Activated naive CD4-positive, alpha-beta T cell treated with Interleukin-2 at 50 U/mL for 16 hours (primary cell): ENCODE measurements around the gene ANKS6.

Experiments
- DNase-seq: peaks from one replicate; pipeline ENCODE4 v3.0.0-alpha.2; 2020

The ANKS6 gene

GRCh38 chr9:98790842-98791607 lies 5.3 kb downstream of the ANKS6 start:
- DNase-seq = peak; percentile 66

- no peak for DNase-seq
Observed at GRCh38 chr9:98790134-98790841, 6.1 kb downstream of the ANKS6 start.

- DNase-seq = no peak
Observed at GRCh38 chr9:98789483-98790133, 6.7 kb downstream of the ANKS6 start.

- DNase-seq = no peak
Observed at GRCh38 chr9:98787766-98788335, 8.5 kb downstream of the ANKS6 start.

- DNase-seq = no peak
Observed at GRCh38 chr9:98786750-98787510, 9.4 kb downstream of the ANKS6 start.

- no peak for DNase-seq
Observed at GRCh38 chr9:98784831-98785806, 11.2 kb downstream of the ANKS6 start.

GRCh38 chr9:98783518-98784226 lies 12.7 kb downstream of the ANKS6 start:
- DNase-seq = no peak

GRCh38 chr9:98781588-98782383 lies 14.6 kb downstream of the ANKS6 start:
- no peak for DNase-seq

GRCh38 chr9:98780059-98780749 lies 16.2 kb downstream of the ANKS6 start:
- no peak for DNase-seq

- no peak for DNase-seq
Observed at GRCh38 chr9:98778711-98779530, 17.4 kb downstream of the ANKS6 start.

GRCh38 chr9:98778251-98778650 lies 18.1 kb downstream of the ANKS6 start:
- DNase-seq = no peak

- DNase-seq = no peak
Observed at GRCh38 chr9:98777618-98778017, 18.7 kb downstream of the ANKS6 start.

- no peak for DNase-seq
Observed at GRCh38 chr9:98775831-98776441, 20.4 kb downstream of the ANKS6 start.

GRCh38 chr9:98774746-98775145 lies 21.6 kb downstream of the ANKS6 start:
- no peak for DNase-seq

GRCh38 chr9:98773721-98774120 lies 22.6 kb downstream of the ANKS6 start:
- no peak for DNase-seq

- no peak for DNase-seq
Observed at GRCh38 chr9:98772364-98773155, 23.8 kb downstream of the ANKS6 start.
